ENCODE data around the gene NCKAP1. TPM values are rescaled to one million over a fixed set of nuclear protein-coding genes. Genes with fewer than 3 reads are reported as not detected.

The NCKAP1 gene
- total and polyA plus RNA-seq, 2 donors (not counting 3 experiments of a cell fraction or from before 2014, with no cell fraction given), result 49.4 to 130 TPM

- H3K4me3 ChIP-seq (replicated peaks in 1 of 3; ENCODE audit: insufficient read depth in 1 of 3, low read depth in 1 of 3, low read length in 3 of 3), result no peak overlapping the region
- CTCF ChIA-PET, result no interaction called here
- H3K36me3 ChIP-seq (ENCODE audit: control insufficient read depth in 2 of 2, extremely low read depth in 1 of 2, insufficient read depth in 2 of 2, low read length in 2 of 2), result peaks cover 0 to 16% of the 10 kb centered on the region in 2 experiments
- H3K79me2 ChIP-seq (ENCODE audit: control insufficient read depth, insufficient read depth, low read length), result no peaks in the 10 kb centered on the region
- H3K27me3 ChIP-seq (ENCODE audit: control insufficient read depth in 2 of 2, insufficient read depth in 2 of 2, low read length in 2 of 2), result no peaks in the 10 kb centered on the region
- peaks cover 2% of the 10 kb centered on the region for H4K20me1 ChIP-seq (replicated peaks; ENCODE audit: control insufficient read depth, extremely low read depth, insufficient read depth, low read length)
- no peak overlapping the region for H3K27ac ChIP-seq (ENCODE audit: insufficient read depth, low read depth, low read length)
- dilution Hi-C loops (cut with MboI; ENCODE audit: extremely low pct_ligation_motif_present, low sequenced_read_pairs), result no loop called here
- no peak for FAIRE-seq
- BruUV-seq (replicated peaks), result no TSS peak
- H3K4me1 ChIP-seq (ENCODE audit: control insufficient read depth, extremely low read depth, insufficient read depth, low read length), result no peaks in the 10 kb centered on the region
- no peaks in the 10 kb centered on the region for H3K9me1 ChIP-seq (replicated peaks; ENCODE audit: control insufficient read depth, extremely low read depth, insufficient read depth, low read length)
- no peak overlapping the region for H3K4me2 ChIP-seq (ENCODE audit: insufficient read depth, low read length)
- intact Hi-C loops (cut with micrococcal nuclease), result no loop called here
- no peak overlapping the region for H3K9ac ChIP-seq (replicated peaks; ENCODE audit: extremely low read depth, insufficient read depth, low read length)
- DNase-seq (ENCODE audit: low read depth, low spot score), result no peak
- H3K9me3 ChIP-seq (replicated peaks; ENCODE audit: control insufficient read depth, insufficient read depth, low read length), result no peaks in the 10 kb centered on the region
- no peak overlapping the region for H2AFZ ChIP-seq (ENCODE audit: low read depth, low read length)
- TF ChIP-seq FOS (IDR thresholded peaks at IDR 0.05; ENCODE audit: borderline replicate concordance, insufficient read depth, low read length) (no peak), GATA2 (IDR thresholded peaks at IDR 0.05; ENCODE audit: insufficient read depth, insufficient read length, low read depth, low read length) (no peak), CTCF (IDR thresholded peaks at IDR 0.05; ENCODE audit: extremely low read depth in 1 of 2, insufficient read depth in 1 of 2, low read depth in 1 of 2, low read length in 2 of 2) (no peak), POLR2AphosphoS5 (IDR thresholded peaks at IDR 0.05; ENCODE audit: insufficient read depth, low read depth, low read length) (no peak), EZH2 (IDR thresholded peaks at IDR 0.05; ENCODE audit: borderline replicate concordance, low read depth, low read length, severe bottlenecking) (no peak), JUN (IDR thresholded peaks at IDR 0.05; ENCODE audit: borderline replicate concordance, insufficient read depth, insufficient read length, low read depth) (no peak), MYC (IDR thresholded peaks at IDR 0.05; ENCODE audit: low read depth, low read length) (no peak), MAX (IDR thresholded peaks at IDR 0.05; ENCODE audit: insufficient read depth, insufficient read length) (no peak), POLR2A (IDR thresholded peaks at IDR 0.05; ENCODE audit: low read depth, low read length) (no peak)
- POLR2A ChIA-PET, result no interaction called here
These were observed 118.2 kb downstream of the NCKAP1 start for GRCh38 chr2:182920089-182920488.

Data from endothelial cell of umbilical vein (primary cell).